Measurements from ENCODE around the gene FITM1.

FITM1 gene

GRCh38 chr14:24135834-24136683 is 5.6 kb downstream of the FITM1 start, which contains the start of gene PSME1:
TSS of gene PSME1 (plus strand) at chr14:24136194. CDS start at chr14:24136263, 69 bp downstream.
- TF ChIP-seq EZH2phosphoT487 (IDR thresholded peaks at IDR 0.05; ENCODE audit: borderline replicate concordance, low read length): no peak
- TF ChIP-seq CTCF (IDR thresholded peaks at IDR 0.05; ENCODE audit: low read depth, low read length, poor library complexity, severe bottlenecking): no peak
- H3K36me3 ChIP-seq (ENCODE audit: control insufficient read depth, low read length): peaks cover 36% of the 10 kb centered on the region
- no peaks in the 10 kb centered on the region for H3K27me3 ChIP-seq (ENCODE audit: control insufficient read depth, low read length)
- H3K4me3 ChIP-seq (ENCODE audit: low read length): peak within 1 kb of the TSS; percentile 88
- peaks cover 5% of the 10 kb centered on the region; the same call in 1 of the 2 replicates for H3F3A ChIP-seq (ENCODE audit: control insufficient read depth, insufficient read depth)
- H4K20me1 ChIP-seq (ENCODE audit: control insufficient read depth, insufficient read depth, low read depth, low read length): no peaks in the 10 kb centered on the region
- peak within 1 kb of the TSS; percentile 23; the same call in 1 of the 2 replicates for H3K27ac ChIP-seq (ENCODE audit: low read depth, low read length)
- H3K9me3 ChIP-seq (ENCODE audit: control insufficient read depth, insufficient read depth, low read length): no peaks in the 10 kb centered on the region
- H3K4me2 ChIP-seq (ENCODE audit: low read length): peak within 1 kb of the TSS; percentile 95
- no peaks in the 10 kb centered on the region for H3K9me2 ChIP-seq (replicated peaks; ENCODE audit: control insufficient read depth, low read length)
- H3K4me1 ChIP-seq (ENCODE audit: control insufficient read depth, low read length): peaks cover 28% of the 10 kb centered on the region
- H3K79me2 ChIP-seq (ENCODE audit: control insufficient read depth, low read length): peaks cover 37% of the 10 kb centered on the region

DNA sequence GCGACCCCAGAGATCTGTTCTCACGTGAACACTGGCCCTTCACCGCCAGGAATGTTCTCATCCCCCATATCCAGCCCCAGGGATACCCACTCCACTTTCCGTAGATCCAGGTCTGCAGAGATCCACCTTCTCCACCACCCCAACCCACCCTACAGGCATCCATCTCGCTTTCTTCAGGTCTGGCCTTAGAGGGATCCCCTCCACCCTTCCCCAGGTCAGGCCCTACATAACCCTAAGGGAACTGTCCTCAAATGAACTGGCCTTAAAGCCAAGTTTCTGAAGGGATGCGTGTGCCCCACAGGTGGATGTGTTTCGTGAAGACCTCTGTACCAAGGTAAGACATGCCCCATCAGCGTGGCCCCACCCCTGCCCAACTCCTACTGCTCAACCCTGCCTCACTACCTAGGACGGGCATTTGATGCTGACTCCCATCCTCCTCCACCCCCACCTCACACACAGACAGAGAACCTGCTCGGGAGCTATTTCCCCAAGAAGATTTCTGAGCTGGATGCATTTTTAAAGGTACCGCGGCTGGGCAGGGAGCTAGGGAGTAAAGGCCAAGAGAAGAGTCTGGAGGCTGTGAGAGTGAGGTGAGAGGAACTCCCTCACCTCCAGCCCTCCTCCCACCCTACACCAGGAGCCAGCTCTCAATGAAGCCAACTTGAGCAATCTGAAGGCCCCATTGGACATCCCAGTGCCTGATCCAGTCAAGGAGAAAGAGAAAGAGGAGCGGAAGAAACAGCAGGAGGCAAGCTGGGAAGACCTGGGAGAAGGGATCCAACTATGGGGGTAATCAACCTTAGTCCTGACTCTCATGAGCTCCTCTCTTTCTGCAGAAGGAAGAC is 6.4 kb downstream of the FITM1 start:
- H3K9me2 ChIP-seq (replicated peaks; ENCODE audit: control insufficient read depth, low read length): no peaks in the 10 kb centered on the region
- H3K36me3 ChIP-seq (ENCODE audit: control insufficient read depth, low read length): peaks cover 38% of the 10 kb centered on the region
- no peaks in the 10 kb centered on the region for H3K27me3 ChIP-seq (ENCODE audit: control insufficient read depth, low read length)
- peak overlapping the region; percentile 95 for H3K4me2 ChIP-seq (ENCODE audit: low read length)
- H4K20me1 ChIP-seq (ENCODE audit: control insufficient read depth, insufficient read depth, low read depth, low read length): no peaks in the 10 kb centered on the region
- H3K79me2 ChIP-seq (ENCODE audit: control insufficient read depth, low read length): peaks cover 38% of the 10 kb centered on the region
- peak overlapping the region; percentile 88 for H3K4me3 ChIP-seq (ENCODE audit: low read length)
- H3K27ac ChIP-seq (ENCODE audit: low read depth, low read length): no peak overlapping the region
- H3K4me1 ChIP-seq (ENCODE audit: control insufficient read depth, low read length): peaks cover 29% of the 10 kb centered on the region
- peaks cover 5% of the 10 kb centered on the region; the same call in 1 of the 2 replicates for H3F3A ChIP-seq (ENCODE audit: control insufficient read depth, insufficient read depth)
- TF ChIP-seq EZH2phosphoT487 (IDR thresholded peaks at IDR 0.05; ENCODE audit: borderline replicate concordance, low read length) (no peak), CTCF (IDR thresholded peaks at IDR 0.05; ENCODE audit: low read depth, low read length, poor library complexity, severe bottlenecking) (no peak)
- no peaks in the 10 kb centered on the region for H3K9me3 ChIP-seq (ENCODE audit: control insufficient read depth, insufficient read depth, low read length)

DNA sequence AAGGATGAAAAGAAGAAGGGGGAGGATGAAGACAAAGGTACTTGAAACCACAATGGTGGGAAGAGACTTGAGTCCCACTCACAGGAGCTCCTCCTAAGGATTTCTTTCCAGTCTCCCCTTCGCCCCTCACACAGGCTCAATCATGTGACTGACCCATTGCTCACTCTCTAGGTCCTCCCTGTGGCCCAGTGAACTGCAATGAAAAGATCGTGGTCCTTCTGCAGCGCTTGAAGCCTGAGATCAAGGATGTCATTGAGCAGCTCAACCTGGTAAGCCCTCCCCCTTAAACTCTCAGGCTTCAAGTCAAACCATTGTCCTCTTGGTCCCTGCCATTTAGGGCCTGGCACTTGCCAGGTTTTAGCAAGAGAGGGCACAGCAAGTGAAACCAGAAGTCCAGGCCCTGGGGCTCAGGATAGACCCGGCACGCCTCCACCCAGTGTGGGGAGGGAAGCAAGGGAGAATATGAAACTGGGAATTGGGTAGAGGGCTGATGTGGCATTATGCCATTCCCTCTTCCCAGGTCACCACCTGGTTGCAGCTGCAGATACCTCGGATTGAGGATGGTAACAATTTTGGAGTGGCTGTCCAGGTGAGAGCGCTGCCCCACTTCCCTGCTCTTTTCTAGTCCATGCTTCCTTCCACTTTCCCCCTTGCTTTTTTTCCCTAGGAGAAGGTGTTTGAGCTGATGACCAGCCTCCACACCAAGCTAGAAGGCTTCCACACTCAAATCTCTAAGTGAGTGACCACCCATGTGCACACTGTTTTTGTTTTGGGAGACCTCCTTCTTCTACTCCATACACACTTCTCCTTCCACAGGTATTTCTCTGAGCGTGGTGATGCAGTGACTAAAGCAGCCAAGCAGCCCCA is 7.3 kb downstream of the FITM1 start:
- Histone ChIP-seq H3K27me3 (ENCODE audit: control insufficient read depth, low read length) (no peaks in the 10 kb centered on the region), H4K20me1 (ENCODE audit: control insufficient read depth, insufficient read depth, low read depth, low read length) (no peaks in the 10 kb centered on the region), H3K27ac (ENCODE audit: low read depth, low read length) (no peak overlapping the region), H3K9me3 (ENCODE audit: control insufficient read depth, insufficient read depth, low read length) (no peaks in the 10 kb centered on the region), H3K36me3 (ENCODE audit: control insufficient read depth, low read length) (peaks cover 43% of the 10 kb centered on the region), H3F3A (ENCODE audit: control insufficient read depth, insufficient read depth) (peaks cover 5% of the 10 kb centered on the region; the same call in 1 of the 2 replicates), H3K9me2 (replicated peaks; ENCODE audit: control insufficient read depth, low read length) (no peaks in the 10 kb centered on the region), H3K4me2 (ENCODE audit: low read length) (peak overlapping the region; percentile 95), H3K4me1 (ENCODE audit: control insufficient read depth, low read length) (peaks cover 34% of the 10 kb centered on the region), H3K4me3 (ENCODE audit: low read length) (no peak overlapping the region), H3K79me2 (ENCODE audit: control insufficient read depth, low read length) (peaks cover 38% of the 10 kb centered on the region)
- TF ChIP-seq CTCF (IDR thresholded peaks at IDR 0.05; ENCODE audit: low read depth, low read length, poor library complexity, severe bottlenecking) (no peak), EZH2phosphoT487 (IDR thresholded peaks at IDR 0.05; ENCODE audit: borderline replicate concordance, low read length) (no peak)

All from DOHH2 (cell line).